Pancreas (tissue), 10 donors: ENCODE results near the gene SPATS2L. TPM values are rescaled to one million over a fixed set of nuclear protein-coding genes. Genes with fewer than 3 reads are reported as not detected.

Source experiments
- ATAC-seq, 4 donors: fragments of 200-7000 bp; cut with Tn5 transposase; one replicate each; pipeline versions ENCODE4 v1.8.0 to v1.9.1; 2020; ENCODE audit warnings: mild to moderate bottlenecking in 4 of 4, moderate library complexity in 4 of 4
- DNase-seq, 6 donors: peaks; one replicate each; pipeline ENCODE4 v3.0.0-alpha.2; 2020
- FAIRE-seq: peaks from 2 replicates; lab custom pipeline; 2012; peaks lifted over from hg19 to GRCh38; lab: Jason Lieb, UNC
- H3K27ac ChIP-seq, 4 donors: fragments of 200-600 bp; sonication (generic); 1 replicate in 3 of 4; 2 replicates in 1 of 4; pipeline versions ENCODE4 v1.5.0 to v1.8.0; 2020
- H3K27me3 ChIP-seq, 4 donors: fragments of 200-600 bp; one replicate each; pipeline ENCODE4 v1.8.0; 2021
- H3K36me3 ChIP-seq, 3 donors: fragments of 200-600 bp; sonication (generic) in 1 of 3; one replicate each; pipeline versions ENCODE4 v1.5.0 to v1.8.0; 2020 to 2021
- H3K4me1 ChIP-seq, 3 donors: fragments of 200-600 bp; one replicate each; pipeline ENCODE4 v1.8.0; 2021
- H3K4me3 ChIP-seq, 4 donors: fragments of 200-600 bp; sonication (generic) in 2 of 4; one replicate each; pipeline versions ENCODE4 v1.5.0 to v1.8.0; 2020 to 2021
- H3K9me3 ChIP-seq, 4 donors: fragments of 200-600 bp; one replicate each; pipeline ENCODE4 v1.8.0; 2021
- CTCF ChIP-seq, 4 donors: fragments of 200-600 bp; sonication (generic) in 3 of 4; IDR thresholded peaks; one replicate each; pipeline versions ENCODE4 v1.5.0 to v1.8.0; 2021; ENCODE audit warnings: antibody characterized with exemption in 4 of 4
- WGBS, 2 donors: extraction: QIAGEN DNeasy Blood & Tissue Kit; methylation state at CpG; one replicate each; pipeline ENCODE4 v1.1.7; 2013; 5-methylcytosine and 5-hydroxymethylcytosine counted together
- intact Hi-C, 3 donors: fragments of 100-400 bp; cut with DNase I; formaldehyde crosslinking; loops; one replicate each; pipeline versions ENCODE4 v1.11.1 to v1.14.2; 2022
- polyA plus RNA-seq, 2 donors: library from polyadenylated mRNA; stranded (reverse); fragments of 200-250 nt; gene quantifications; one replicate each; pipeline ENCODE4 v1.2.3, GENCODE V29; 2013
- total RNA-seq, 6 donors: library from RNA; stranded (reverse); fragmentation: NEBNext Ultra II Directional in 4 of 6; extraction: Animal tissue kit (Norgen Biotek cat#: 25700) in 4 of 6; gene quantifications; one replicate each; pipeline versions ENCODE4 v1.2.1 to v1.2.4, GENCODE V29; 2021 to 2023
- donor health status: healthy with polysubstance abuse.
- donor health status: DM: no; HTN: no; CAD: no; lungs with moderate emphysema.
- donor health status: DM: no; HTN: no; CAD: no.
- donor health status: control.
- donor health status: control.
- donor health status: Bipolar disorder and iron deficiency.
- donor health status: DM: yes; HTN: yes; CAD: no.
- donor health status: DM: no; HTN: no; CAD: no.
- donor health status: DM: no; HTN: no; CAD: no.
- donor health status: DM: yes; HTN: yes; CAD: no.

Gene SPATS2L
- total and polyA plus RNA-seq, 8 donors: 28.8 to 87.0 (median 40.8) TPM

- ATAC-seq: no peak
- intact Hi-C loops: no loop called here
- WGBS, 2 donors: 69 to 72% methylated on average over 5 of the region's 5 CpGs
- Histone ChIP-seq H3K9me3 (no peaks in the 10 kb centered on the region), H3K36me3 (no peaks in the 10 kb centered on the region), H3K4me1 (no peaks in the 10 kb centered on the region), H3K27ac (no peak overlapping the region), H3K27me3 (no peaks in the 10 kb centered on the region), H3K4me3 (no peak overlapping the region)
- no peak for TF ChIP-seq CTCF (IDR thresholded peaks at IDR 0.05)
- no peak for DNase-seq
- no peak for FAIRE-seq
Measured at GRCh38 chr2:200275295-200276013, 31.0 kb upstream of the SPATS2L start.

GRCh38 chr2:200276472-200276871 is 30.0 kb upstream of the SPATS2L start:
- TF ChIP-seq CTCF (IDR thresholded peaks at IDR 0.05): no peak
- intact Hi-C loops: no loop called here
- ATAC-seq: no peak
- Histone ChIP-seq H3K4me3 (no peak overlapping the region), H3K27me3 (no peaks in the 10 kb centered on the region), H3K36me3 (no peaks in the 10 kb centered on the region), H3K4me1 (no peaks in the 10 kb centered on the region), H3K27ac (no peak overlapping the region), H3K9me3 (no peaks in the 10 kb centered on the region)
- 91 to 98% methylated on average over 2 of the region's 2 CpGs for WGBS, 2 donors
- no peak for FAIRE-seq
- no peak for DNase-seq

GRCh38 chr2:200278694-200279316 is 27.7 kb upstream of the SPATS2L start:
- intact Hi-C loops: no loop called here
- Histone ChIP-seq H3K4me1 (no peaks in the 10 kb centered on the region), H3K36me3 (no peaks in the 10 kb centered on the region), H3K27ac (no peak overlapping the region), H3K9me3 (no peaks in the 10 kb centered on the region), H3K4me3 (no peak overlapping the region), H3K27me3 (no peaks in the 10 kb centered on the region)
- FAIRE-seq: no peak
- TF ChIP-seq CTCF (IDR thresholded peaks at IDR 0.05): no peak
- no peak for DNase-seq
- WGBS, 2 donors: 63 to 64% methylated on average over 6 of the region's 6 CpGs
- no peak for ATAC-seq

- no peaks in the 10 kb centered on the region for H3K9me3 ChIP-seq
- TF ChIP-seq CTCF (IDR thresholded peaks at IDR 0.05): no peak
- no peak overlapping the region for H3K4me3 ChIP-seq
- FAIRE-seq: no peak
- no peaks in the 10 kb centered on the region for H3K36me3 ChIP-seq
- ATAC-seq: no peak
- H3K4me1 ChIP-seq: no peaks in the 10 kb centered on the region
- H3K27ac ChIP-seq: no peak overlapping the region
- no peaks in the 10 kb centered on the region for H3K27me3 ChIP-seq
- DNase-seq: no peak
- intact Hi-C loops: no loop called here
Measured at GRCh38 chr2:200279857-200280256, 26.6 kb upstream of the SPATS2L start.

- ATAC-seq (no peak), DNase-seq (no peak), FAIRE-seq (no peak)
- intact Hi-C loops: no loop called here
- H3K4me3 ChIP-seq: no peak overlapping the region
- WGBS, 2 donors: 48 to 91% methylated on average over 1 of the region's 1 CpG
- no peaks in the 10 kb centered on the region for H3K4me1 ChIP-seq
- no peak for TF ChIP-seq CTCF (IDR thresholded peaks at IDR 0.05)
- H3K36me3 ChIP-seq: no peaks in the 10 kb centered on the region
- no peak overlapping the region for H3K27ac ChIP-seq
- H3K27me3 ChIP-seq: no peaks in the 10 kb centered on the region
- H3K9me3 ChIP-seq: no peaks in the 10 kb centered on the region
Measured at GRCh38 chr2:200286578-200286977, 19.9 kb upstream of the SPATS2L start.
